Tibial nerve (tissue), 4 donors: Measurements from ENCODE around the gene NHSL1. TPM values are rescaled to one million over a fixed set of nuclear protein-coding genes. Genes with fewer than 3 reads are reported as not detected.
"Not testable (repeated sequence)": the region's sequence is repeated elsewhere in the genome, so short reads cannot be mapped to it uniquely, and the experiment has no call there.

Source experiments
- DNase-seq, 2 donors: peaks; one replicate each; pipeline ENCODE4 v3.0.0-alpha.2; 2019; ENCODE audit warnings: low spot score in 2 of 2
- H3K27ac ChIP-seq, 4 donors: fragments of 200-600 bp; sonication (generic) in 3 of 4; one replicate each; pipeline ENCODE4 v1.5.1; 2017 to 2019; ENCODE audit warnings: mild to moderate bottlenecking in 1 of 4
- H3K27me3 ChIP-seq, 2 donors: fragments of 200-600 bp; sonication (generic) in 1 of 2; one replicate each; pipeline versions ENCODE4 v1.5.1 to v1.6.0; 2017 to 2019
- H3K36me3 ChIP-seq, 3 donors: fragments of 200-600 bp; sonication (generic); one replicate each; pipeline ENCODE4 v1.5.1; 2018 to 2019
- H3K4me1 ChIP-seq, 4 donors: fragments of 200-600 bp; sonication (generic) in 3 of 4; one replicate each; pipeline ENCODE4 v1.5.1; 2017 to 2019
- H3K4me3 ChIP-seq, 4 donors: fragments of 200-600 bp; sonication (generic) in 3 of 4; one replicate each; pipeline ENCODE4 v1.5.1; 2017 to 2019; ENCODE audit warnings: mild to moderate bottlenecking in 1 of 4, moderate library complexity in 1 of 4
- H3K9me3 ChIP-seq, 4 donors: fragments of 200-600 bp; sonication (generic) in 3 of 4; one replicate each; pipeline ENCODE4 v1.5.1; 2017 to 2019
- EP300 ChIP-seq, 2 donors: sonication (generic); formaldehyde crosslinking; IDR thresholded peaks; one replicate each; pipeline ENCODE4 v1.6.1; 2017; ENCODE audit warnings: antibody characterized with exemption in 2 of 2, mild to moderate bottlenecking in 1 of 2
- POLR2A ChIP-seq, 2 donors: fragments of 450-650 bp; IDR thresholded peaks; one replicate each; pipeline ENCODE4 v1.6.1; 2017; ENCODE audit warnings: antibody characterized with exemption in 2 of 2, mild to moderate bottlenecking in 2 of 2, moderate library complexity in 2 of 2
- WGBS, 2 donors: methylation state at CpG; one replicate each; pipeline ENCODE4 v1.1.5; 2018; 5-methylcytosine and 5-hydroxymethylcytosine counted together
- total RNA-seq, 4 donors: library from RNA; depleted of rRNA; stranded (reverse); fragments of >200 nt; gene quantifications; one replicate each; pipeline ENCODE4 v1.1.0, GENCODE V29; 2016
- TF ChIP-seq, protein P1 (sequence below), 5 experiments: fragments of 200-600 bp in 3 of 5; fragments of 450-650 bp in 2 of 5; sonication (generic) in 3 of 5; IDR thresholded peaks; one replicate each; pipeline ENCODE4 v1.5.1; 2016 to 2019; ENCODE audit warnings: antibody characterized with exemption in 5 of 5, mild to moderate bottlenecking in 3 of 5, moderate library complexity in 2 of 5

Gene NHSL1
- total RNA-seq, 4 donors from 2014 or later = 8.6 to 17.3 (median 12.6) TPM

DNA sequence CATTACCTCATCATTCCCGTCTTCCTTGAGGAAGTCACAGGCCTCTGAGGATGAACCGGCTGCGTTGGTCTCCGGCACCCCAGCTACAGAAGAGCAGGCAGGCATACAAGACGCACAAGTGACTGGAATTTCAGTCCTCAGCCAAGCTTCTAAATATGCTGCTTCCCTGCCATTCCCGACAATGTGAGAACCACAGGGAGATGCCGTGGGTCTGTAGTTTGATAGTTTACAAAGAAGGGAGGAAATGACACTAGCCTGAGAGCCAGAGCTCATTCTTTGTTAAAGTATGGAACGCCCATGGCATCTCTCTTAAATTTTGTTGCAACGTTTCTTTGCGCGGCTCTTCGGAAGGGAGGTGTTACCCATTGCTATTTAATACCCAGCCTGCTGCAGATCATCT lies 69.5 kb downstream of the NHSL1 start:
- 77 to 84% methylated on average over 12 of the region's 12 CpGs for WGBS, 2 donors
- Histone ChIP-seq H3K9me3 (no peaks in the 10 kb centered on the region), H3K27me3 (no peaks in the 10 kb centered on the region), H3K27ac (no peak overlapping the region), H3K4me1 (peaks cover 0 to 6% (median 0%) of the 10 kb centered on the region in 4 donors), H3K36me3 (peaks cover 0 to 25% (median 0%) of the 10 kb centered on the region in 3 donors), H3K4me3 (no peak overlapping the region)
- TF ChIP-seq, protein P1, sequence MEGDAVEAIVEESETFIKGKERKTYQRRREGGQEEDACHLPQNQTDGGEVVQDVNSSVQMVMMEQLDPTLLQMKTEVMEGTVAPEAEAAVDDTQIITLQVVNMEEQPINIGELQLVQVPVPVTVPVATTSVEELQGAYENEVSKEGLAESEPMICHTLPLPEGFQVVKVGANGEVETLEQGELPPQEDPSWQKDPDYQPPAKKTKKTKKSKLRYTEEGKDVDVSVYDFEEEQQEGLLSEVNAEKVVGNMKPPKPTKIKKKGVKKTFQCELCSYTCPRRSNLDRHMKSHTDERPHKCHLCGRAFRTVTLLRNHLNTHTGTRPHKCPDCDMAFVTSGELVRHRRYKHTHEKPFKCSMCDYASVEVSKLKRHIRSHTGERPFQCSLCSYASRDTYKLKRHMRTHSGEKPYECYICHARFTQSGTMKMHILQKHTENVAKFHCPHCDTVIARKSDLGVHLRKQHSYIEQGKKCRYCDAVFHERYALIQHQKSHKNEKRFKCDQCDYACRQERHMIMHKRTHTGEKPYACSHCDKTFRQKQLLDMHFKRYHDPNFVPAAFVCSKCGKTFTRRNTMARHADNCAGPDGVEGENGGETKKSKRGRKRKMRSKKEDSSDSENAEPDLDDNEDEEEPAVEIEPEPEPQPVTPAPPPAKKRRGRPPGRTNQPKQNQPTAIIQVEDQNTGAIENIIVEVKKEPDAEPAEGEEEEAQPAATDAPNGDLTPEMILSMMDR (IDR thresholded peaks at IDR 0.05) = no peak
- no peak for TF ChIP-seq POLR2A (IDR thresholded peaks at IDR 0.05)
- TF ChIP-seq EP300 (IDR thresholded peaks at IDR 0.05) = no peak
- no peak for DNase-seq

DNA sequence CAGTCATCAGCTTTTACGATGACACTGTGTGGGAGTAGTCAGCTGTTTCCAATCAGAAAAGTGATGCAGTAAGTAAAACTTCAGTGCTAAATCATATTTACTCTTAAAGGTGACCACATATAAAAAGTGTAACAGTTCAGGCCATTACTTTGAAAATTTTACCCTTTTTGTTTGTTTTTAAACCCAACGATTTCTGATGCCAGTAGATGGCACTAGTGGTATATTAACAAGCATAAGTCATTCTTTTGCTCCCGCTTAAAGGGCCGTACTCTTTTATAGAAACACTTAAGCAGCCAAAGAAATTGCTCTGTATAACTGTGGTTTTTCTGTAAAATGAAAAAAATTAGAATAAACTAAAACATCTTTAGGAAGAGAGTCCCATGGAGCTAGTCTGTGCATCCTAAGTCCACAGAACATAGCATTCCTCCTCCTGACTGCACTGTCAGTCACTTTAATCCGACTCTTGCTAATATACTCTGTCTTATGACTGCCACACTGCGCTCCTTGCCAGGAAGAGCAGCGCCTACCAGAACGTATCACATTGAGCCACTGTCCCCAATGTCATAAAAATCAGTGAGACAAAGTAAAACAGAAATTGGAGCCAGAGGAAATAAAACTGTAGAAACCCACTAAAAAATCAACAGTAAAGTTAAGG lies 70.2 kb downstream of the NHSL1 start:
- 34 to 36% methylated on average over 8 of the region's 8 CpGs for WGBS, 2 donors
- DNase-seq = peak in 1 of 2 donors; percentile 67
- Histone ChIP-seq H3K9me3 (no peaks in the 10 kb centered on the region), H3K4me1 (peaks cover 0 to 6% (median 0%) of the 10 kb centered on the region in 4 donors), H3K27ac (no peak overlapping the region), H3K27me3 (no peaks in the 10 kb centered on the region), H3K36me3 (peaks cover 0 to 31% (median 0%) of the 10 kb centered on the region in 3 donors), H3K4me3 (no peak overlapping the region)
- TF ChIP-seq, protein P1 (IDR thresholded peaks at IDR 0.05) = peak; percentile 56 to 73 (median 61)
- TF ChIP-seq POLR2A (IDR thresholded peaks at IDR 0.05) (no peak), EP300 (IDR thresholded peaks at IDR 0.05) (no peak)

DNA sequence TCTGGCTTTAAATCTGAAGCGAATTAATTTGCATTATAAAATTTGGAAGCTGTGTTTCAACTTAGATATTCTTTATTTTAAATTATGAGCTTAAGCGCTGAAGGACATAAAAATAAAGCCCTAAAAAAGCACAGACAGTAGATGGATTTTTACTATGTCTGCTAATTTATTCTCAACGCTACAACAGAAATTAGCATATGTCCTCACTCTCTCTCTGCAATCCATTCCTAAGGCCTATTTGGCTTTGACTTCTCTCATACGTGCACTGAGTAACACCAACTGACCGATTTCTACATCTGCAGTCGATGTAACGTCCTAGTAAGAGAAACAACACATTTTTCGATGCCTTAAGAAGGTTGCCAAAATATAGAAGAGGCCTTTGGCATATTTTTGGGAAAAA lies 71.6 kb downstream of the NHSL1 start:
- TF ChIP-seq EP300 (IDR thresholded peaks at IDR 0.05) = no peak
- TF ChIP-seq, protein P1 (IDR thresholded peaks at IDR 0.05) = no peak
- TF ChIP-seq POLR2A (IDR thresholded peaks at IDR 0.05) = no peak
- no peak for DNase-seq
- H3K36me3 ChIP-seq = peaks cover 0 to 26% (median 0%) of the 10 kb centered on the region in 3 donors
- no peaks in the 10 kb centered on the region for H3K27me3 ChIP-seq
- WGBS, 2 donors = 86 to 87% methylated on average over 8 of the region's 8 CpGs
- H3K27ac ChIP-seq = no peak overlapping the region
- peaks cover 0 to 6% (median 0%) of the 10 kb centered on the region in 4 donors for H3K4me1 ChIP-seq
- no peaks in the 10 kb centered on the region for H3K9me3 ChIP-seq
- H3K4me3 ChIP-seq = no peak overlapping the region

DNA sequence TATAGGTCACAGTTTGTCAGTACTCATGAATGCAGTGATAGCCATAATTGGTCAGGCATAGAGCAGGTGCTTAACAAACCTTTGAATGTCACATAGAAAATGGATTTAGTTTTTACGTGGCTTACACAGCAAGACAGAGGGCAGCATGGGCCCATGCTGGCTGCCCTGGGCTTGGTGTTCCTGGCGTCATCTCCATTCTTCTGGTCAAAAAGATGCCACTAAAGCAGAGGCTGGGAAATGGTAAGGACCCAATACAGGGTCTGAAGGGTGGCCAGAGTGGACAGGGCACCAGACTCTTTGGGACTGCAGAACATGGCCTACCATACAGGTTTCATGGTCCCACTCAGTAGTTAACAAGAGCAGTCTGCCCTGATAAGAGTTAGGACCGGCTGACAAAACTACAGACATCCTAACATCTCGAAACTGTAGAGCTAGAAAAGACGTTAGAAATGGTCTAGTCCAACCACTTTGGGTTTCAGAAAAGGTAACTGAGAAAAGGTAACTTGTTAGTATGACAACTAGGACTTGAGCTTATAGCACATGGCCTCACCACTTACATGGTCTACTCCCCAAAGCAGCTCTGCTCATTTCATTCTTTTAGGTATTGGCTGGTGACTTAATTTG lies 72.7 kb downstream of the NHSL1 start:
- 85 to 89% methylated on average over 5 of the region's 5 CpGs for WGBS, 2 donors
- H3K27ac ChIP-seq = no peak overlapping the region
- no peak overlapping the region for H3K4me3 ChIP-seq
- peaks cover 0 to 6% (median 0%) of the 10 kb centered on the region in 4 donors for H3K4me1 ChIP-seq
- H3K9me3 ChIP-seq = no peaks in the 10 kb centered on the region
- TF ChIP-seq EP300 (IDR thresholded peaks at IDR 0.05) (no peak), POLR2A (IDR thresholded peaks at IDR 0.05) (no peak)
- TF ChIP-seq, protein P1 (IDR thresholded peaks at IDR 0.05) = no peak
- DNase-seq = no peak
- H3K36me3 ChIP-seq = peaks cover 0 to 17% (median 0%) of the 10 kb centered on the region in 3 donors
- H3K27me3 ChIP-seq = no peaks in the 10 kb centered on the region

DNA sequence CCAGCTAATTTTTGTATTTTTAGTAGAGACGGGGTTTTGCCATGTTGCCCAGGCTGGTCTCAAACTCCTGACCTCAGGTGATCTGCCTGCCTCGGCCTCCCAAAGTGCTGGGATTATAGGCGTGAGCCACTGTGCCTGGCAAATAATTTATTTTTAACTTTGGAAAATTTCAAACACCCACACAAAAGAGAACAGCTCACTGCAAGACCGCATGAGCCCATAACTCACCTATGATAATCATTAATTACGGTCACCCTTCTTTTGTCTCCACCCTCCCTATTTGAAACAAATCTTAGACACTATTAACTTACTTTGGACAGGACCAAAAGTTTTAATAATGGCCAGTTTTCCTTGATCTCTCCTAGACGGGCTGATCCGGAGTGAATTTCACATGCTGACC lies 74.0 kb downstream of the NHSL1 start:
- DNase-seq, H3K4me1 ChIP-seq, H3K4me3 ChIP-seq, H3K27ac ChIP-seq, H3K9me3 ChIP-seq, H3K27me3 ChIP-seq: not testable (repeated sequence)
- peaks cover 0 to 17% (median 0%) of the 10 kb centered on the region in 3 donors for H3K36me3 ChIP-seq
- WGBS, 2 donors = 86 to 91% methylated on average over 7 of the region's 7 CpGs
